ENCODE data around the gene SRM. TPM values are rescaled to one million over a fixed set of nuclear protein-coding genes. Genes with fewer than 3 reads are reported as not detected.

Gene SRM
- total RNA-seq, 1 experiment from 2014 or later = 150 TPM

- Histone ChIP-seq H3K4me1 (ENCODE audit: control insufficient read depth in 1 of 2, insufficient read depth in 2 of 2, low read length in 2 of 2) (no peaks in the 10 kb centered on the region), H3K27ac (ENCODE audit: low read depth, low read length) (no peak overlapping the region), H3K4me2 (ENCODE audit: low read length) (no peak overlapping the region), H3K36me3 (ENCODE audit: control insufficient read depth in 1 of 2, insufficient read depth in 2 of 2, low read length in 2 of 2) (peaks cover 23 to 32% of the 10 kb centered on the region in 2 experiments), H3K79me2 (ENCODE audit: insufficient read depth, low read length) (peaks cover 8% of the 10 kb centered on the region), H3K9me2 (ENCODE audit: insufficient read depth) (no peaks in the 10 kb centered on the region), H3K4me3 (replicated peaks in 1 of 2; ENCODE audit: low read depth in 1 of 2, low read length in 2 of 2) (no peak overlapping the region), H3K9me3 (ENCODE audit: control insufficient read depth in 1 of 2, insufficient read depth in 1 of 2, low read depth in 1 of 2, low read length in 2 of 2) (no peaks in the 10 kb centered on the region), H3K27me3 (ENCODE audit: insufficient read depth, low read length) (no peaks in the 10 kb centered on the region), H3K9ac (ENCODE audit: low read length) (no peak overlapping the region), H2AFZ (ENCODE audit: low read depth, low read length, poor library complexity, severe bottlenecking) (no peak overlapping the region), H4K20me1 (ENCODE audit: insufficient read depth) (0 out of 2 replicates have a peak, but pooled peaks cover 16% of the 10 kb centered on the region)
- intact Hi-C loops (cut with micrococcal nuclease) = no loop called here
- ChIA-PET POLR2A (no interaction called here), RAD21 (ENCODE audit: low non-redundant PET in 1 of 2, low total read pairs in 2 of 2, uncharacterized antibody in 2 of 2, unreplicated experiment in 2 of 2) (no interaction called here), CTCF (no interaction called here)
- no peak for DNase-seq (ENCODE audit: low read depth, low spot score)
- BruUV-seq (replicated peaks) = no TSS peak
- no peak for ATAC-seq
- TF ChIP-seq YY1 (IDR thresholded peaks at IDR 0.05; ENCODE audit: extremely low read depth, insufficient replicate concordance, low read depth, low read length) = no peak
- no peak for TF ChIP-seq RAD21 (IDR thresholded peaks at IDR 0.05; ENCODE audit: low read depth)
- TF ChIP-seq JUND (IDR thresholded peaks at IDR 0.05) = no peak
- TF ChIP-seq ELF1 (IDR thresholded peaks at IDR 0.05; ENCODE audit: borderline replicate concordance, low read depth) = no peak
- TF ChIP-seq SIN3A (IDR thresholded peaks at IDR 0.05; ENCODE audit: low read depth) = no peak
- TF ChIP-seq ZFX (IDR thresholded peaks at IDR 0.05) = no peak
- no peak for TF ChIP-seq EZH2phosphoT487 (IDR thresholded peaks at IDR 0.05; ENCODE audit: borderline replicate concordance)
- no peak for TF ChIP-seq EZH2 (IDR thresholded peaks at IDR 0.05)
- TF ChIP-seq, protein P1, sequence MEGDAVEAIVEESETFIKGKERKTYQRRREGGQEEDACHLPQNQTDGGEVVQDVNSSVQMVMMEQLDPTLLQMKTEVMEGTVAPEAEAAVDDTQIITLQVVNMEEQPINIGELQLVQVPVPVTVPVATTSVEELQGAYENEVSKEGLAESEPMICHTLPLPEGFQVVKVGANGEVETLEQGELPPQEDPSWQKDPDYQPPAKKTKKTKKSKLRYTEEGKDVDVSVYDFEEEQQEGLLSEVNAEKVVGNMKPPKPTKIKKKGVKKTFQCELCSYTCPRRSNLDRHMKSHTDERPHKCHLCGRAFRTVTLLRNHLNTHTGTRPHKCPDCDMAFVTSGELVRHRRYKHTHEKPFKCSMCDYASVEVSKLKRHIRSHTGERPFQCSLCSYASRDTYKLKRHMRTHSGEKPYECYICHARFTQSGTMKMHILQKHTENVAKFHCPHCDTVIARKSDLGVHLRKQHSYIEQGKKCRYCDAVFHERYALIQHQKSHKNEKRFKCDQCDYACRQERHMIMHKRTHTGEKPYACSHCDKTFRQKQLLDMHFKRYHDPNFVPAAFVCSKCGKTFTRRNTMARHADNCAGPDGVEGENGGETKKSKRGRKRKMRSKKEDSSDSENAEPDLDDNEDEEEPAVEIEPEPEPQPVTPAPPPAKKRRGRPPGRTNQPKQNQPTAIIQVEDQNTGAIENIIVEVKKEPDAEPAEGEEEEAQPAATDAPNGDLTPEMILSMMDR (IDR thresholded peaks at IDR 0.05 in 2 of 3, conservative IDR thresholded peaks at IDR 0.05 in 1 of 3; ENCODE audit: borderline replicate concordance in 1 of 3, insufficient read depth in 1 of 3, low read depth in 2 of 3, low read length in 2 of 3) = no peak
- TF ChIP-seq SP1 (IDR thresholded peaks at IDR 0.05; ENCODE audit: low read depth) = no peak
- TF ChIP-seq CBX3 (IDR thresholded peaks at IDR 0.05; ENCODE audit: low read depth) = no peak
- no peak for TF ChIP-seq TCF7L2 (IDR thresholded peaks at IDR 0.05; ENCODE audit: borderline replicate concordance, extremely low read depth, insufficient read depth, insufficient read length)
- no peak for TF ChIP-seq ZNF274 (IDR thresholded peaks at IDR 0.05; ENCODE audit: low read depth, low read length)
- no peak for TF ChIP-seq CEBPB (IDR thresholded peaks at IDR 0.05; ENCODE audit: low read depth)
- no peak for TF ChIP-seq ATF3 (IDR thresholded peaks at IDR 0.05)
- TF ChIP-seq, protein P2, sequence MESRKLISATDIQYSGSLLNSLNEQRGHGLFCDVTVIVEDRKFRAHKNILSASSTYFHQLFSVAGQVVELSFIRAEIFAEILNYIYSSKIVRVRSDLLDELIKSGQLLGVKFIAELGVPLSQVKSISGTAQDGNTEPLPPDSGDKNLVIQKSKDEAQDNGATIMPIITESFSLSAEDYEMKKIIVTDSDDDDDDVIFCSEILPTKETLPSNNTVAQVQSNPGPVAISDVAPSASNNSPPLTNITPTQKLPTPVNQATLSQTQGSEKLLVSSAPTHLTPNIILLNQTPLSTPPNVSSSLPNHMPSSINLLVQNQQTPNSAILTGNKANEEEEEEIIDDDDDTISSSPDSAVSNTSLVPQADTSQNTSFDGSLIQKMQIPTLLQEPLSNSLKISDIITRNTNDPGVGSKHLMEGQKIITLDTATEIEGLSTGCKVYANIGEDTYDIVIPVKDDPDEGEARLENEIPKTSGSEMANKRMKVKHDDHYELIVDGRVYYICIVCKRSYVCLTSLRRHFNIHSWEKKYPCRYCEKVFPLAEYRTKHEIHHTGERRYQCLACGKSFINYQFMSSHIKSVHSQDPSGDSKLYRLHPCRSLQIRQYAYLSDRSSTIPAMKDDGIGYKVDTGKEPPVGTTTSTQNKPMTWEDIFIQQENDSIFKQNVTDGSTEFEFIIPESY (IDR thresholded peaks at IDR 0.05; ENCODE audit: extremely low read depth, insufficient replicate concordance, low read length) = no peak
- no peak for TF ChIP-seq MAX (IDR thresholded peaks at IDR 0.05)
Measured at GRCh38 chr1:11027316-11027715, 32.5 kb downstream of the SRM start.

Measured in HCT116 (cell line).